Panc1 (cell line): ENCODE results near the gene SLC9B2.

ENCODE experiments used
- POLR2AphosphoS5 ChIP-seq: IDR thresholded peaks from 2 replicates; pipeline ENCODE4 v1.6.1; 2012; ENCODE audit warnings: mild to moderate bottlenecking, low read depth, low read length, moderate library complexity
- SIN3A ChIP-seq: IDR thresholded peaks from 2 replicates; pipeline ENCODE4 v1.6.1; 2012; ENCODE audit warnings: low read depth, mild to moderate bottlenecking, low read length, moderate library complexity, borderline replicate concordance; ENCODE audit not compliant: insufficient read depth
- TCF7L2 ChIP-seq: IDR thresholded peaks from 2 replicates; pipeline ENCODE4 v1.6.1; 2011; ENCODE audit warnings: mild to moderate bottlenecking, low read depth, low read length, inconsistent platforms
- TF ChIP-seq, protein P1 (sequence below): fragments of 450-650 bp; IDR thresholded peaks from 2 replicates; pipeline ENCODE4 v1.5.1; 2017; ENCODE audit warnings: mild to moderate bottlenecking

GRCh38 chr4:103091601-103092223 lies 15.2 kb upstream of the SLC9B2 start:
- TF ChIP-seq SIN3A (no peak), TCF7L2 (no peak), POLR2AphosphoS5 (no peak)
- TF ChIP-seq, protein P1, sequence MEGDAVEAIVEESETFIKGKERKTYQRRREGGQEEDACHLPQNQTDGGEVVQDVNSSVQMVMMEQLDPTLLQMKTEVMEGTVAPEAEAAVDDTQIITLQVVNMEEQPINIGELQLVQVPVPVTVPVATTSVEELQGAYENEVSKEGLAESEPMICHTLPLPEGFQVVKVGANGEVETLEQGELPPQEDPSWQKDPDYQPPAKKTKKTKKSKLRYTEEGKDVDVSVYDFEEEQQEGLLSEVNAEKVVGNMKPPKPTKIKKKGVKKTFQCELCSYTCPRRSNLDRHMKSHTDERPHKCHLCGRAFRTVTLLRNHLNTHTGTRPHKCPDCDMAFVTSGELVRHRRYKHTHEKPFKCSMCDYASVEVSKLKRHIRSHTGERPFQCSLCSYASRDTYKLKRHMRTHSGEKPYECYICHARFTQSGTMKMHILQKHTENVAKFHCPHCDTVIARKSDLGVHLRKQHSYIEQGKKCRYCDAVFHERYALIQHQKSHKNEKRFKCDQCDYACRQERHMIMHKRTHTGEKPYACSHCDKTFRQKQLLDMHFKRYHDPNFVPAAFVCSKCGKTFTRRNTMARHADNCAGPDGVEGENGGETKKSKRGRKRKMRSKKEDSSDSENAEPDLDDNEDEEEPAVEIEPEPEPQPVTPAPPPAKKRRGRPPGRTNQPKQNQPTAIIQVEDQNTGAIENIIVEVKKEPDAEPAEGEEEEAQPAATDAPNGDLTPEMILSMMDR = peak; percentile 65
